HCT116 (cell line): ENCODE data around the gene GFRA3. TPM values are rescaled to one million over a fixed set of nuclear protein-coding genes. Genes with fewer than 3 reads are reported as not detected.

ENCODE experiments used
- ATAC-seq: fragments of 200-7000 bp; cut with Tn5 transposase; 2 replicates; pipeline ENCODE4 v1.9.1; 2020; ENCODE audit warnings: mild to moderate bottlenecking, moderate library complexity
- BruUV-seq: library from RNA; stranded (reverse); fragments of 400-500 nt; replicated peaks from 2 replicates; lab custom pipeline; 2021; lab: Mats Ljungman, UMichigan
- CTCF ChIA-PET: fragments of 300-600 bp; sonication (Branson Sonifier 250); formaldehyde crosslinking; loops from one replicate; lab custom pipeline; 2021; ENCODE audit warnings: antibody characterized with exemption; lab: Charles Lee
- POLR2A ChIA-PET: fragments of 300-600, 350-600 bp; sonication (Branson Sonifier 250); formaldehyde crosslinking; loops from one replicate; lab custom pipeline; 2021; ENCODE audit warnings: antibody characterized with exemption; lab: Charles Lee
- RAD21 ChIA-PET, 2 experiments: fragments of 300-600 bp; sonication (Branson Sonifier 250); formaldehyde crosslinking; loops; one replicate each; lab custom pipeline; 2023; ENCODE audit warnings: low total read pairs in 2 of 2; ENCODE audit not compliant: uncharacterized antibody in 2 of 2, unreplicated experiment in 2 of 2, low non-redundant PET in 1 of 2; lab: Charles Lee
- DNase-seq: peaks from one replicate; pipeline ENCODE4 v3.0.0-alpha.2; 2010; ENCODE audit warnings: low read depth, low spot score
- H2AFZ ChIP-seq: fragments of 200-600 bp; shearing (Covaris generic), sonication (generic); 2 replicates; pipeline ENCODE4 v1.6.1; 2017; ENCODE audit warnings: low read depth, mixed run types, mixed read lengths, antibody characterized with exemption, low read length; ENCODE audit not compliant: poor library complexity, severe bottlenecking
- H3K27ac ChIP-seq: 2 replicates; pipeline ENCODE4 v1.5.1; 2012; ENCODE audit warnings: low read depth, low read length
- H3K27me3 ChIP-seq: fragments of 200-600 bp; sonication (generic); 2 replicates; pipeline ENCODE4 v1.6.1; 2016; ENCODE audit warnings: mixed run types, low read length, mixed read lengths; ENCODE audit not compliant: insufficient read depth
- H3K36me3 ChIP-seq, 2 experiments: fragments of 200-500 bp in 1 of 2; fragments of 200-600 bp in 1 of 2; sonication (Bioruptor generic) in 1 of 2; sonication (generic) in 1 of 2; 2 replicates each; pipeline versions ENCODE4 v1.5.1 to v1.6.1; 2014 to 2016; ENCODE audit warnings: low read length in 2 of 2, inconsistent platforms in 1 of 2, mixed read lengths in 1 of 2, mixed run types in 1 of 2; ENCODE audit not compliant: insufficient read depth in 2 of 2, control insufficient read depth in 1 of 2
- H3K4me1 ChIP-seq, 2 experiments: fragments of 200-600 bp in 1 of 2; sonication (generic) in 1 of 2; 2 replicates each; pipeline versions ENCODE4 v1.5.1 to v1.6.1; 2012 to 2017; ENCODE audit warnings: low read length in 2 of 2, inconsistent platforms in 1 of 2, mild to moderate bottlenecking in 1 of 2, mixed read lengths in 1 of 2, mixed run types in 1 of 2, moderate library complexity in 1 of 2; ENCODE audit not compliant: insufficient read depth in 2 of 2, control insufficient read depth in 1 of 2
- H3K4me2 ChIP-seq: fragments of 200-600 bp; sonication (generic); 2 replicates; pipeline ENCODE4 v1.6.1; 2017; ENCODE audit warnings: mixed run types, low read length, mixed read lengths
- H3K4me3 ChIP-seq, 2 experiments: fragments of 200-600 bp in 1 of 2; sonication (generic) in 1 of 2; replicated peaks in 1 of 2; 2 replicates each; pipeline ENCODE4 v1.5.1; 2011 to 2016; ENCODE audit warnings: low read length in 2 of 2, control low read depth in 1 of 2, low read depth in 1 of 2, mild to moderate bottlenecking in 1 of 2, mixed read lengths in 1 of 2, mixed run types in 1 of 2
- H3K79me2 ChIP-seq: fragments of 200-600 bp; sonication (generic); 2 replicates; pipeline ENCODE4 v1.6.1; 2017; ENCODE audit warnings: mild to moderate bottlenecking, mixed run types, low read length, moderate library complexity, mixed read lengths; ENCODE audit not compliant: insufficient read depth
- H3K9ac ChIP-seq: fragments of 200-600 bp; sonication (generic); 2 replicates; pipeline ENCODE4 v1.6.1; 2016; ENCODE audit warnings: low read length, mixed read lengths
- H3K9me2 ChIP-seq: fragments of 200-600 bp; sonication (generic), shearing (Covaris generic); 2 replicates; pipeline ENCODE4 v1.6.1; 2017; ENCODE audit warnings: mixed run types, mild to moderate bottlenecking, moderate library complexity; ENCODE audit not compliant: insufficient read depth
- H3K9me3 ChIP-seq, 2 experiments: fragments of 200-500 bp in 1 of 2; fragments of 200-600 bp in 1 of 2; sonication (Bioruptor generic) in 1 of 2; sonication (generic) in 1 of 2; 2 replicates each; pipeline ENCODE4 v1.6.1; 2014 to 2017; ENCODE audit warnings: low read length in 2 of 2, mixed read lengths in 2 of 2, inconsistent platforms in 1 of 2, low read depth in 1 of 2, mild to moderate bottlenecking in 1 of 2, mixed run types in 1 of 2, moderate library complexity in 1 of 2; ENCODE audit not compliant: control insufficient read depth in 1 of 2, insufficient read depth in 1 of 2
- H4K20me1 ChIP-seq: fragments of 200-600 bp; sonication (generic), shearing (Covaris generic); 2 replicates; pipeline ENCODE4 v1.6.1; 2017; ENCODE audit warnings: mixed run types, mild to moderate bottlenecking, moderate library complexity; ENCODE audit not compliant: insufficient read depth
- CBX3 ChIP-seq: IDR thresholded peaks from 2 replicates; pipeline ENCODE4 v1.6.1; 2012; ENCODE audit warnings: low read depth
- CTCF ChIP-seq, 3 experiments: fragments of 200-600 bp in 1 of 3; sonication (generic) in 1 of 3; IDR thresholded peaks in 2 of 3; conservative IDR thresholded peaks in 1 of 3; 2 replicates each; pipeline ENCODE4 v1.5.1; 2012 to 2017; ENCODE audit warnings: low read depth in 2 of 3, low read length in 2 of 3, antibody characterized with exemption in 1 of 3, borderline replicate concordance in 1 of 3, control low read depth in 1 of 3, mild to moderate bottlenecking in 1 of 3, mixed read lengths in 1 of 3, mixed run types in 1 of 3, moderate library complexity in 1 of 3; ENCODE audit not compliant: insufficient read depth in 1 of 3
- EZH2phosphoT487 ChIP-seq: fragments of 200-600 bp; IDR thresholded peaks from 2 replicates; pipeline ENCODE4 v1.6.1; 2018; ENCODE audit warnings: antibody characterized with exemption, borderline replicate concordance
- POLR2AphosphoS5 ChIP-seq: IDR thresholded peaks from 2 replicates; pipeline ENCODE4 v1.6.1; 2011; ENCODE audit warnings: mild to moderate bottlenecking, low read depth, low read length, moderate library complexity
- RAD21 ChIP-seq: IDR thresholded peaks from 2 replicates; pipeline ENCODE4 v1.6.1; 2012; ENCODE audit warnings: low read depth, mild to moderate bottlenecking
- SIN3A ChIP-seq: IDR thresholded peaks from 2 replicates; pipeline ENCODE4 v1.6.1; 2012; ENCODE audit warnings: low read depth
- SP1 ChIP-seq: IDR thresholded peaks from 2 replicates; pipeline ENCODE4 v1.6.1; 2012; ENCODE audit warnings: low read depth
- SRF ChIP-seq: IDR thresholded peaks from 2 replicates; pipeline ENCODE4 v1.6.1; 2012; ENCODE audit warnings: low read depth
- intact Hi-C: fragments of 100-400 bp; cut with micrococcal nuclease; formaldehyde crosslinking; loops from 2 replicates; pipeline ENCODE4 v1.10.0; 2022
- total RNA-seq: library from RNA; stranded (reverse); gene quantifications from one replicate; pipeline ENCODE4 v1.2.1, GENCODE V29; 2021; ENCODE audit not compliant: unreplicated experiment
- TF ChIP-seq, protein P1 (sequence below): IDR thresholded peaks from 2 replicates; pipeline ENCODE4 v1.6.1; 2012

The GFRA3 gene
- total RNA-seq, 1 experiment from 2014 or later: not detected

DNA sequence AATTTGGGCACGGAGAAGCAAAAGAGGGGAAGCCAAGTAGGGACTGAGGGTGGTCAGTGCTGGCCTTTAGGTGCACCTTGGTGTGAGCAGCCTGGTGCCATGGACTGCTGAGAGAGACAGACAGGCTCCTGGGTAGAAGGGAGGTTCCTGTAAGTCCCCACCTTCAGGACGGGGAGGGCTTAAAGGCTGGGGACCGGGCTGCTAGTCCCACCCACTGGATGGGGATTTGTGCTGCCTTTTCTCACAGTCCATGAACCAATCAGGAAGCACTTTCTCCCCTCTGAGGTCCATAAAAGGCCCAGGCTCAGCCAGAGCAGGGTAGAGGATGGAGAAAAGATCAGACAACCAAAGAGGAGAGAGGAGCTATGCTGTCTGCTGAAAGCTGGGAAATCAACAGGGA lies 41.9 kb upstream of the GFRA3 start:
- ChIA-PET RAD21 (no interaction called here), CTCF (no interaction called here), POLR2A (no interaction called here)
- DNase-seq (no peak), ATAC-seq (peak; percentile 34; the same call in 1 of the 2 replicates)
- H3K4me1 ChIP-seq: no peaks in the 10 kb centered on the region
- H3K4me2 ChIP-seq: no peak overlapping the region
- H2AFZ ChIP-seq: no peak overlapping the region
- intact Hi-C loops: no loop called here
- BruUV-seq: no TSS peak
- H3K9me2 ChIP-seq: no peaks in the 10 kb centered on the region
- TF ChIP-seq SRF (no peak), SIN3A (no peak), POLR2AphosphoS5 (no peak), CTCF (IDR thresholded peaks at IDR 0.05 in 2 of 3, conservative IDR thresholded peaks at IDR 0.05 in 1 of 3; ENCODE audit: borderline replicate concordance in 1 of 3, insufficient read depth in 1 of 3, low read depth in 2 of 3, low read length in 2 of 3) (no peak)
- no peaks in the 10 kb centered on the region for H4K20me1 ChIP-seq
- H3K4me3 ChIP-seq: no peak overlapping the region
- no peak overlapping the region for H3K9ac ChIP-seq
- H3K79me2 ChIP-seq: no peaks in the 10 kb centered on the region
- H3K27ac ChIP-seq: no peak overlapping the region
- peaks cover 0 to 3% of the 10 kb centered on the region in 2 experiments; a peak in 2 of 4 replicates for H3K36me3 ChIP-seq
- no peaks in the 10 kb centered on the region for H3K27me3 ChIP-seq
- no peaks in the 10 kb centered on the region for H3K9me3 ChIP-seq

DNA sequence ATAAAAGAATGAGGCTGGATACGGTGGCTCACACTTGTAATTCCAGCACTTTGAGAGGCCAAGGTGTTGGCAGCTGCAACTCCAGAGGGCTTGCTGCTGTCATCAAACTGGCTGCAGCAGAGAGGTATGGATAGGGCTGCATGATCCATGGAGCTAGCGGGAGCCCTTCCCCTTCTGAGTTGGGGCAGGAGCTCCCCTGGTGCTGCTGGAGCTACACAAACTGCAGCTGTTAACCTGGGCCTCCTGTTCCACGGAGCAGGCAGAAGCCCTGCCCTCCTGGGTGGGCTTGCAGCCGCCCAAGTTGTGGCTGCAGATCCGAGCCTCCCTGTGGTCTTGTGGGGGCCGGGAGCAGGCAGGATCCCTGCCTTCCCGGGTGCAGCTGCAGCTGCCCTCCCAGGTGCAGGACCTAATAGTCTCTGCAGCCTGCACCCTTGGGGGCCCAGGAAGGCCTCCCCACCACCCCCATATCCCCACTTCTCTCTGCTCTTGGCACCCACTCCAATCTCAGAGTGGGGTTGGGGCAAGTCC lies 41.4 kb upstream of the GFRA3 start:
- no peaks in the 10 kb centered on the region for H3K9me2 ChIP-seq
- CTCF ChIA-PET: no interaction called here
- no peak overlapping the region for H3K4me2 ChIP-seq
- peaks cover 0 to 3% of the 10 kb centered on the region in 2 experiments; a peak in 2 of 4 replicates for H3K36me3 ChIP-seq
- DNase-seq: no peak
- H3K4me1 ChIP-seq: no peaks in the 10 kb centered on the region
- TF ChIP-seq SP1 (no peak), POLR2AphosphoS5 (no peak), CTCF (IDR thresholded peaks at IDR 0.05 in 2 of 3, conservative IDR thresholded peaks at IDR 0.05 in 1 of 3; ENCODE audit: borderline replicate concordance in 1 of 3, insufficient read depth in 1 of 3, low read depth in 2 of 3, low read length in 2 of 3) (no peak), CBX3 (no peak), SIN3A (no peak), EZH2phosphoT487 (no peak), RAD21 (no peak)
- TF ChIP-seq, protein P1, sequence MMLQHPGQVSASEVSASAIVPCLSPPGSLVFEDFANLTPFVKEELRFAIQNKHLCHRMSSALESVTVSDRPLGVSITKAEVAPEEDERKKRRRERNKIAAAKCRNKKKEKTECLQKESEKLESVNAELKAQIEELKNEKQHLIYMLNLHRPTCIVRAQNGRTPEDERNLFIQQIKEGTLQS: no peak
- H3K9ac ChIP-seq: no peak overlapping the region
- intact Hi-C loops: no loop called here
- H3K4me3 ChIP-seq: no peak overlapping the region
- no peaks in the 10 kb centered on the region for H3K9me3 ChIP-seq
- RAD21 ChIA-PET: no interaction called here
- no peak overlapping the region for H3K27ac ChIP-seq
- ATAC-seq: no peak
- POLR2A ChIA-PET: no interaction called here
- H2AFZ ChIP-seq: no peak overlapping the region
- no TSS peak for BruUV-seq
- no peaks in the 10 kb centered on the region for H3K27me3 ChIP-seq
- no peaks in the 10 kb centered on the region for H3K79me2 ChIP-seq
- H4K20me1 ChIP-seq: no peaks in the 10 kb centered on the region
